Measurements from ENCODE around the gene RALGDS. TPM values are rescaled to one million over a fixed set of nuclear protein-coding genes. Genes with fewer than 3 reads are reported as not detected.

The RALGDS gene
- total and polyA plus RNA-seq, 9 of the 15 experiments (the other 6 are each of a cell fraction or from before 2014, with no cell fraction given), result 0.75 to 43.3 (median 27.1) TPM

GRCh38 chr9:133141833-133142595 is 21.0 kb upstream of the RALGDS start:
- CTCF ChIA-PET (ENCODE audit: low intra/inter-chr PET ratio), result interaction anchor here (3.4 kb wide), 1 partner anchor 39 kb away, joined by 26 read pairs; no protein-coding TSS in a partner anchor
- intact Hi-C loops (cut with micrococcal nuclease), result no loop called here

More at GRCh38 chr9:133141833-133142595, 21.0 kb upstream of the RALGDS start:
- TF ChIP-seq CBFA2T3 (IDR thresholded peaks at IDR 0.05), result no peak
- TF ChIP-seq NFIC (IDR thresholded peaks at IDR 0.05), result peak; percentile 53
- peak; percentile 92 for TF ChIP-seq MYNN (IDR thresholded peaks at IDR 0.05)
- TF ChIP-seq MYNN (CRISPR knock-in tag; IDR thresholded peaks at IDR 0.05), result 0 out of 2 replicates have a peak, but pooled peaks have one; percentile 49
- TF ChIP-seq, protein P1, sequence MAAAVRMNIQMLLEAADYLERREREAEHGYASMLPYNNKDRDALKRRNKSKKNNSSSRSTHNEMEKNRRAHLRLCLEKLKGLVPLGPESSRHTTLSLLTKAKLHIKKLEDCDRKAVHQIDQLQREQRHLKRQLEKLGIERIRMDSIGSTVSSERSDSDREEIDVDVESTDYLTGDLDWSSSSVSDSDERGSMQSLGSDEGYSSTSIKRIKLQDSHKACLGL (CRISPR knock-in tag; IDR thresholded peaks at IDR 0.05; ENCODE audit: borderline replicate concordance, poor library complexity, severe bottlenecking), result no peak
- TF ChIP-seq, protein P2, sequence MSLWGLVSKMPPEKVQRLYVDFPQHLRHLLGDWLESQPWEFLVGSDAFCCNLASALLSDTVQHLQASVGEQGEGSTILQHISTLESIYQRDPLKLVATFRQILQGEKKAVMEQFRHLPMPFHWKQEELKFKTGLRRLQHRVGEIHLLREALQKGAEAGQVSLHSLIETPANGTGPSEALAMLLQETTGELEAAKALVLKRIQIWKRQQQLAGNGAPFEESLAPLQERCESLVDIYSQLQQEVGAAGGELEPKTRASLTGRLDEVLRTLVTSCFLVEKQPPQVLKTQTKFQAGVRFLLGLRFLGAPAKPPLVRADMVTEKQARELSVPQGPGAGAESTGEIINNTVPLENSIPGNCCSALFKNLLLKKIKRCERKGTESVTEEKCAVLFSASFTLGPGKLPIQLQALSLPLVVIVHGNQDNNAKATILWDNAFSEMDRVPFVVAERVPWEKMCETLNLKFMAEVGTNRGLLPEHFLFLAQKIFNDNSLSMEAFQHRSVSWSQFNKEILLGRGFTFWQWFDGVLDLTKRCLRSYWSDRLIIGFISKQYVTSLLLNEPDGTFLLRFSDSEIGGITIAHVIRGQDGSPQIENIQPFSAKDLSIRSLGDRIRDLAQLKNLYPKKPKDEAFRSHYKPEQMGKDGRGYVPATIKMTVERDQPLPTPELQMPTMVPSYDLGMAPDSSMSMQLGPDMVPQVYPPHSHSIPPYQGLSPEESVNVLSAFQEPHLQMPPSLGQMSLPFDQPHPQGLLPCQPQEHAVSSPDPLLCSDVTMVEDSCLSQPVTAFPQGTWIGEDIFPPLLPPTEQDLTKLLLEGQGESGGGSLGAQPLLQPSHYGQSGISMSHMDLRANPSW (CRISPR knock-in tag; IDR thresholded peaks at IDR 0.05), result no peak
- peak; percentile 88 for TF ChIP-seq RFX1 (IDR thresholded peaks at IDR 0.05)
- 0 out of 2 replicates have a peak, but pooled peaks have one; percentile 14 for TF ChIP-seq SPI1 (IDR thresholded peaks at IDR 0.05; ENCODE audit: borderline replicate concordance, low read depth, low read length)
- TF ChIP-seq FUS (optimal IDR thresholded peaks at IDR 0.05; ENCODE audit: low read depth, low read length), result no peak
- H3K36me3 ChIP-seq (ENCODE audit: control insufficient read depth, insufficient read depth, low read length), result peaks cover 28% of the 10 kb centered on the region; the same call in 1 of the 3 replicates
- no peaks in the 10 kb centered on the region for H3K27me3 ChIP-seq (ENCODE audit: control insufficient read depth in 2 of 2, insufficient read depth in 2 of 2, low read length in 2 of 2)
- no peak overlapping the region for H3K4me2 ChIP-seq (ENCODE audit: insufficient read depth, low read length)
- no peak for FAIRE-seq
- H3K27ac ChIP-seq (ENCODE audit: extremely low read depth, low read depth, low read length), result no peak overlapping the region; the same call in 2 of the 3 replicates
- peaks cover 9% of the 10 kb centered on the region for H3K9me1 ChIP-seq (ENCODE audit: control insufficient read depth, insufficient read depth, low read length)
- POLR2A ChIA-PET, result no interaction called here
- WGBS (ENCODE audit: insufficient coverage, low coverage, missing lambda C conversion rate), result 81% methylated on average over 13 of the region's 16 CpGs
- no TSS peak for BruUV-seq (replicated peaks)
- H3K4me1 ChIP-seq (replicated peaks in 1 of 2; ENCODE audit: control insufficient read depth in 2 of 2, insufficient read depth in 2 of 2, low read length in 2 of 2), result peaks cover 70 to 82% of the 10 kb centered on the region in 2 experiments
- H3K4me3 ChIP-seq, result no peak overlapping the region
- peaks cover 24% of the 10 kb centered on the region; the same call in 1 of the 2 replicates for H4K20me1 ChIP-seq (replicated peaks; ENCODE audit: control insufficient read depth, insufficient read depth, low read length)
- no peak for DNase-seq (ENCODE audit: extremely low read depth in 1 of 4, low spot score in 3 of 4)
- no peaks in the 10 kb centered on the region for H3K9me3 ChIP-seq (replicated peaks; ENCODE audit: control insufficient read depth, insufficient read depth, low read depth, low read length)
- peak overlapping the region in 1 of 2 experiments; percentile 85; a peak in 2 of 4 replicates for H3K9ac ChIP-seq (ENCODE audit: insufficient read depth in 1 of 2, low read depth in 2 of 2, low read length in 2 of 2)
- no peak for ATAC-seq
- in situ Hi-C loops (cut with MboI), result no loop called here
- peaks cover 95% of the 10 kb centered on the region for H3K79me2 ChIP-seq (ENCODE audit: control insufficient read depth, insufficient read depth, low read length)
- H2AFZ ChIP-seq (ENCODE audit: low read depth, low read length), result no peak overlapping the region
